ENCODE measurements around the gene TYSND1.

DNA sequence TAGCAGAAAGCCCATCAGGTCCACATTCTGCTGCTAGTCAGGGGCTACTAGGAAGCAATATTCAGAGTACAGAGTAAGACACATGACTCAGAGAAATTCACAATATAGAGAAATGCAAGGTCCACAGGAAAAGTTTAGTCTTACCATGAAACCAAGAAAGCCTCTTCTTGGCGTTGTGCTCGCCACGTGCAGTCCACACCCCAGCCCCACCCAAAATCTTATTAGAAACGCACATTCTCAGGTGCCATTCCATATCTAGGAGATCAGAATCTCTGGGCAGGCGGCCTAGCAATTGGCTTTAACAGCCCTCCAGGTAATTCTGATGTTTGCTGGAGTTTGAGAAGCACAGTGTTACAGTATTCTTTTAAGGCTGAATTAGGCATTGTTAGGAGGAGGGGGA, 39.6 kb upstream of the TYSND1 start:
- TF ChIP-seq CTCF (conservative IDR thresholded peaks at IDR 0.05; ENCODE audit: low read length): no peak
- TF ChIP-seq EZH2phosphoT487 (IDR thresholded peaks at IDR 0.05; ENCODE audit: borderline replicate concordance): no peak

Measured in Loucy (cell line).